ENCODE results near the gene ALG10B.
"Not testable (repeated sequence)": the region's sequence is repeated elsewhere in the genome, so short reads cannot be mapped to it uniquely, and the experiment has no call there.

ALG10B gene, protein sequence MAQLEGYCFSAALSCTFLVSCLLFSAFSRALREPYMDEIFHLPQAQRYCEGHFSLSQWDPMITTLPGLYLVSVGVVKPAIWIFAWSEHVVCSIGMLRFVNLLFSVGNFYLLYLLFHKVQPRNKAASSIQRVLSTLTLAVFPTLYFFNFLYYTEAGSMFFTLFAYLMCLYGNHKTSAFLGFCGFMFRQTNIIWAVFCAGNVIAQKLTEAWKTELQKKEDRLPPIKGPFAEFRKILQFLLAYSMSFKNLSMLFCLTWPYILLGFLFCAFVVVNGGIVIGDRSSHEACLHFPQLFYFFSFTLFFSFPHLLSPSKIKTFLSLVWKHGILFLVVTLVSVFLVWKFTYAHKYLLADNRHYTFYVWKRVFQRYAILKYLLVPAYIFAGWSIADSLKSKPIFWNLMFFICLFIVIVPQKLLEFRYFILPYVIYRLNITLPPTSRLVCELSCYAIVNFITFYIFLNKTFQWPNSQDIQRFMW

DNA sequence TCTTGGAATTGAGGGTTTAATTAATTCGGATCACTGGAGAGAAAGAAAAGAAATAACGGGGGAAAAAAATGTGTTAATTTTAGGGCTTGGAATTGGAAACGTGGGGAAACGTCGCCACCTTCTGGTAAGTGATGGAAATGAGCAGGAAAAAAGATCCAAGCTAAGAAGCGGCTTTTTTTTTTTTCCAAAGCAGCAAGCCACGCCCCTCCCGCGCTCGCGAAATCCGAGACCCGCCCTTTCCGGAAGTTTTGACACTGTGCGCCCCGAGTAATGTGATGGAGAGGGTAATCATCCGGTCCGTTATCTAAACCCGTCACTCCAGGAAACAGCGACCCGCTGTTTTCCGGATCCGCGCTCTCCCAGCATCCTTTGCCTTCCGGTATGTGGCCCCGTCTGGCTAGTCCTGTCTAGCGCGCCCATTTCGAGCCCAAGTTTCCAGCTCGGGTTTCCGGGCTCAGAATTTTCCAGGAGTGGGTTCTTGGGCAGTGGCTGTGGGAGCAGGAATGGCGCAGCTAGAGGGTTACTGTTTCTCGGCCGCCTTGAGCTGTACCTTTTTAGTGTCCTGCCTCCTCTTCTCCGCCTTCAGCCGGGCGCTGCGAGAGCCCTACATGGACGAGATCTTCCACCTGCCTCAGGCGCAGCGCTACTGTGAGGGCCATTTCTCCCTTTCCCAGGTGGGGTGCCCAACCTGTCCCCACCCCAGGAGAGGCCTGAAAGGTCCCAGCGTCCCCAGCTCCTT lies at the start of gene ALG10B:
ALG10B (plus strand) TSS at position 384 of the 739 bp plus-strand sequence; CDS start at position 504, 120 bp downstream.
- Mint-ChIP-seq H3K36me3 (ENCODE audit: low read depth) (peaks cover 5% of the 10 kb centered on the region), H3K9me3 (no peaks in the 10 kb centered on the region), H3K4me1 (ENCODE audit: low read depth) (peaks cover 17% of the 10 kb centered on the region), H3K27me3 (ENCODE audit: low read depth) (no peaks in the 10 kb centered on the region), H3K4me3 (peak within 1 kb of the TSS; percentile 99), H3K27ac (peak within 1 kb of the TSS; percentile 98)
- peak; percentile 89 for DNase-seq (ENCODE audit: low spot score)

DNA sequence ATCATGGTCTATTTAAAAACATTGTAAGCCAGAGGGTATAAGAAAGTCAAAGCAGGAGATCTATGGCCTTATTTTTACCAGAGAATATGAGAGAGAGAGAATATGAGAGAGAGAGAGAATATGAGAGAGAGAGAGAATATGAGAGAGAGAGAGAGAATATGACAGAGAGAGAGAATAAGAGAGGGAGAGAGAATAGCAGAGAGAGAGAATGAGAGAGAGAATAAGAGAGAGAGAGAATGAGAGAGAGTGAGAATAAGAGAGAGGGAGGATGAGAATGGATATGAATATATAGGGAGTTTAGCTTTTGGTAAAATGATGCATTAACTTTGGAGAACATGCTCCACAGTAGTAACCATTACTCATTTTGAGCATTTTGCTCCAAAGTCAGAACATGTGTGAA lies 48.0 kb upstream of the ALG10B start:
- no peaks in the 10 kb centered on the region for H3K27me3 Mint-ChIP-seq (ENCODE audit: low read depth)
- H3K9me3 Mint-ChIP-seq = peaks cover 3% of the 10 kb centered on the region
- H3K36me3 Mint-ChIP-seq (ENCODE audit: low read depth) = no peaks in the 10 kb centered on the region
- H3K4me1 Mint-ChIP-seq (ENCODE audit: low read depth) = no peaks in the 10 kb centered on the region
- no peak overlapping the region for H3K27ac Mint-ChIP-seq
- H3K4me3 Mint-ChIP-seq = no peak overlapping the region
- DNase-seq (ENCODE audit: low spot score) = no peak

DNA sequence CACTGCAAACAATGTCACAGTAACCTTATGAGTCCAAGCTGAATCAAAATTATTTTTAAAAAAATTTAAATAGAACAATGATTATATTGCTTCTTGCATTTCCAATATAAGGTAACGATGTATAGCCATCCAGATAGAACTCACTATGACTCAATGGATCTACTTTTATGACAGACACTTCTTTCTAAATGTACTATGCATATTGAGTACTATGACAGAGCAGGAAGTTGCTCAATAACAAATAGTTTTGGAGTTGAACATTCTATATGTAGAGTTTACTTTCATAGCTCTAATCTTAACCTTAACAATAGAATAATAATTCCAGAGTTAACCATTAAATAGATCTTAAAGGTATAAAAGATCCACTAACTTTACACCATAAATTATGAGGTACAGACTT lies 46.7 kb upstream of the ALG10B start:
- no peaks in the 10 kb centered on the region for H3K36me3 Mint-ChIP-seq (ENCODE audit: low read depth)
- H3K27me3 Mint-ChIP-seq (ENCODE audit: low read depth) = no peaks in the 10 kb centered on the region
- H3K4me1 Mint-ChIP-seq (ENCODE audit: low read depth) = no peaks in the 10 kb centered on the region
- no peak for DNase-seq (ENCODE audit: low spot score)
- no peak overlapping the region for H3K27ac Mint-ChIP-seq
- H3K9me3 Mint-ChIP-seq = peaks cover 3% of the 10 kb centered on the region
- no peak overlapping the region for H3K4me3 Mint-ChIP-seq

DNA sequence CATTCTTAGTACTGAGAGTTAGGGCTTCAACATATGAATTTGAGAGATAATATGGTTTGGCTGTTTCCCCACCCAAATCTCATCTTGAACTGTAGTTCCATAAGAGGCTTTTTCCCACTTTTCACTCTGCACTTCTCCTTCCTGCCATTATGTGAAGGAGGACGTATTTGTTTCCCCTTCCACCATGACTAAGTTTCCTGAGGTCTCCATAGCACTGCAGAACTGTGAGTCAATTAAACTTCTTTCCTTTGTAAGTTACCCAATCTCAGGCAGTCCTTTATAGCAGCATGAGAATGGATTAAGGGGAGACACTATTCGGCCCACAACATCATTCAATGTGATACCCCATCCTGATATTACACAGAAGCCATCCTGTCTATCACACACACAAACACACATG lies 36.8 kb upstream of the ALG10B start:
- Mint-ChIP-seq H3K27me3 (ENCODE audit: low read depth) (no peaks in the 10 kb centered on the region), H3K4me3 (no peak overlapping the region), H3K9me3 (peaks cover 7% of the 10 kb centered on the region), H3K4me1 (ENCODE audit: low read depth) (no peaks in the 10 kb centered on the region), H3K36me3 (ENCODE audit: low read depth) (no peaks in the 10 kb centered on the region), H3K27ac (no peak overlapping the region)
- no peak for DNase-seq (ENCODE audit: low spot score)

DNA sequence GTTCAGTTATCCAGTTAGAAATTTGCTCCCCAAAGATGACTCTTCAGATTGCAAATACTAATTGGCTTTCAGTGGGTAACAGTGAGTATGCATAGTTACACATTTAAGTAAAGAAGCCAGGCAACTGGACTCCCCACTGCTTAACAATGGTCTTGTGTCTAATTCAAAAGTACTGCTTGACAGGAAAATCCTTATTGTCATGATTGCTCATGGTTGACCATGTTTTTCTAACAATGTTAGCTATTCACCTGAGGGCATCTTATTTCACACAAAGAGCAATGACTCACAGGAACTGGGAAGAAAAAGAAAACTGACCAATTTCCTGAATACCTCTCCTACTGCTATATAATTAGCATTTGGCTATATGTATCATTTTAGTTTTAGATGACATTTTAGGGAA lies 33.7 kb upstream of the ALG10B start:
- H3K9me3 Mint-ChIP-seq = peaks cover 3% of the 10 kb centered on the region

DNA sequence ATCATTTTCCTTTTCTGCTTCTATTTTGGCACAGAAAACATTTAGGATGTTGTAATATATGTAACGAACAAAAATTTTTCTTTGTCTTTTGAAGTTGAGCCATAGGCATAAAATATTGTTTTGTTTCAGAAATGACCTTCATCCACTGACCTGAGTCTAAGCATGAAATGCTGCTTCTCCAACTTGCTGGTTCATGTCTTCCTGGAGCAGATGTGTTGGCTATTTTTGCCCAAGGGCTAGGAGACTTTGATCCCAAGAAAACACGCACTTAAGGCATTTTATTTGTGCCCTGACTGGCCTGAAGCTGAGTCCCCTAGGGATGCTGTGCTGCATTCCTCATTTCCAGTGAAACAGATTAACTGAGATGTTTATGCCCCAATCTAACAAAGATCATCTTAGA lies 27.2 kb upstream of the ALG10B start:
- Mint-ChIP-seq H3K27ac (no peak overlapping the region), H3K4me1 (ENCODE audit: low read depth) (no peaks in the 10 kb centered on the region), H3K36me3 (ENCODE audit: low read depth) (no peaks in the 10 kb centered on the region), H3K27me3 (ENCODE audit: low read depth) (no peaks in the 10 kb centered on the region), H3K4me3 (no peak overlapping the region), H3K9me3 (no peaks in the 10 kb centered on the region)
- DNase-seq (ENCODE audit: low spot score) = no peak

More for the DNA sequence above, 33.7 kb upstream of the ALG10B start:
- no peaks in the 10 kb centered on the region for H3K4me1 Mint-ChIP-seq (ENCODE audit: low read depth)
- no peak overlapping the region for H3K4me3 Mint-ChIP-seq
- H3K36me3 Mint-ChIP-seq (ENCODE audit: low read depth) = no peaks in the 10 kb centered on the region
- DNase-seq (ENCODE audit: low spot score) = no peak
- H3K27ac Mint-ChIP-seq = no peak overlapping the region
- H3K27me3 Mint-ChIP-seq (ENCODE audit: low read depth) = no peaks in the 10 kb centered on the region

DNA sequence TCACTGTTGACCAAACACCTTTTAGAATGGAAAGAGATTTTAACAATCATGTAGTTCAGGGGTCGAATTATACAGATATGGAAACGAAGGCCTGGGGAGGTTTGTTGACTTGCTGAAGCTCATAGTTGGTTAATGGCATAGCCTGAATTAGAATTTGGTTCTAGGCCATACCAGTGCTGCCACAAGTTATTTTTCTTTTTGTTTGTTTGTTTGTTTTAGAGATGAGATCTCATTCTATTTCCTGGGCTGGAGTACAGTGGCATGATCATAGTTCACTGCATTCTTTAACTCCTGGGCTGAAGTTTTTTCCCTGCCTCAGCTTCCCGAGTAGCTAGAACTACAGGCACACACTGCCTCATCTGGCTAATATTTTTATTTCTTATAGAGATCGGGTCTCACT lies 25.4 kb upstream of the ALG10B start:
- Mint-ChIP-seq H3K9me3 (peaks cover 4% of the 10 kb centered on the region), H3K4me3 (no peak overlapping the region), H3K4me1 (ENCODE audit: low read depth) (no peaks in the 10 kb centered on the region), H3K27ac (no peak overlapping the region), H3K36me3 (ENCODE audit: low read depth) (no peaks in the 10 kb centered on the region), H3K27me3 (ENCODE audit: low read depth) (no peaks in the 10 kb centered on the region)
- no peak for DNase-seq (ENCODE audit: low spot score)

DNA sequence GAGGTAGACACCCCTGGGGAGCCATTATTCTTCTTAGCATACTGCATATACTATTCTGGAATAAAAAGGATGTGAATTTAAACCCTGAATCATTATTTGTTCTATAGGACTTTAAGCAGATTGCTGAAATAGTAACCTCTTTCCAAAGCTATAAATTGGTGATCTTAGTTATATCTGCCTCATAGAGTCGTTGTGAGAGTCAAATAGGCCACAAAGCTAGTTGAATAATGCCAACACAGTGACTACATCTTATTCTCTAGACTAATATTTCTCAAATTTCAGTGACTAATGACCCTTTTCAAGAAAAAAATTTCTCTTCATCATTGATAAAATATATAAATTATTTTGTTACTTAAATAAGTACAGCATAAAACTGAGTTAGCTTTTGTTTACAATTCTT lies 13.6 kb upstream of the ALG10B start:
- H3K9me3 Mint-ChIP-seq = peaks cover 12% of the 10 kb centered on the region
- not testable (repeated sequence) for DNase-seq (ENCODE audit: low spot score); H3K27ac Mint-ChIP-seq; H3K27me3 Mint-ChIP-seq (ENCODE audit: low read depth); H3K4me3 Mint-ChIP-seq; H3K4me1 Mint-ChIP-seq (ENCODE audit: low read depth); H3K36me3 Mint-ChIP-seq (ENCODE audit: low read depth)

DNA sequence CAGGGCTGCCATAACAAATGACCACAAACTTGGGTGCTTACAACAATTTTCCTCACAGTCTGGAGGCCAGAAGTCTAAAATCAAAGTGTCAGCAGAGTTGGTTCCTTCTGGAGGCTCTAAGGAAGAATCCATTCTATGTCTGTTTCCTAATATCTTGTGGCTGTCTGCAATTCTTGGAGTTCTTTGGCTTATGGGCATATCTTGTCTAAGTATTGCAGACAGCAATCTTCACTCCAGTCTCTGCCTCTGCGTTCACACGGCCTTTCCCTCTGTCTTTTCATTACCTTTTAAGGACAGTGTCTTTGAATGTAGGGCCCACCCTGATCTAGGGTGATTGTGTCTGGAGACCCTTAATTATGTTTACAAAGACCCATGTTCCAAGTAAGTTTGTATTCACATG lies 5.4 kb downstream of the ALG10B start:
- H3K4me3 Mint-ChIP-seq; H3K27ac Mint-ChIP-seq; H3K27me3 Mint-ChIP-seq (ENCODE audit: low read depth); H3K9me3 Mint-ChIP-seq; DNase-seq (ENCODE audit: low spot score); H3K36me3 Mint-ChIP-seq (ENCODE audit: low read depth): not testable (repeated sequence)
- H3K4me1 Mint-ChIP-seq (ENCODE audit: low read depth) = peaks cover 13% of the 10 kb centered on the region

DNA sequence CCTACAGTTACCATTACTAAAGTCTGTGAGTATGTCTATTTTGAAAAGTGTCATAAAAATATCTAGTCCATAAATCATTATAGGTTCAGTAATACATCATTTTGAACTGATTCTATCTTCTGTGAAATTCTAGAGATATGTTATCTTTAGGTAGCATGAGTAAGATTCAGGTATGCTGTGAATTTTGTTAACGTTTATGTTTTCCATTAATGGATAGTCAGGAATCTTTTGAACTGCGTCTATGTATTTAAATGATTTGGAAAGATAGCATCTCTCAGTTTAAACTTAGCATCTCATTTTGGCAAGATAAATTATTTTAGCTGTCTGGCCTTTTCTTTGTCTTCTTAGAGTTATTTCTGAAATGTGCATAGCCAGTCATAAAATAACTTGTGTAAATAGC lies 8.3 kb downstream of the ALG10B start:
- no peak for DNase-seq (ENCODE audit: low spot score)
- Mint-ChIP-seq H3K9me3 (no peaks in the 10 kb centered on the region), H3K4me3 (no peak overlapping the region), H3K4me1 (ENCODE audit: low read depth) (no peaks in the 10 kb centered on the region), H3K36me3 (ENCODE audit: low read depth) (peaks cover 5% of the 10 kb centered on the region), H3K27me3 (ENCODE audit: low read depth) (no peaks in the 10 kb centered on the region), H3K27ac (no peak overlapping the region)

DNA sequence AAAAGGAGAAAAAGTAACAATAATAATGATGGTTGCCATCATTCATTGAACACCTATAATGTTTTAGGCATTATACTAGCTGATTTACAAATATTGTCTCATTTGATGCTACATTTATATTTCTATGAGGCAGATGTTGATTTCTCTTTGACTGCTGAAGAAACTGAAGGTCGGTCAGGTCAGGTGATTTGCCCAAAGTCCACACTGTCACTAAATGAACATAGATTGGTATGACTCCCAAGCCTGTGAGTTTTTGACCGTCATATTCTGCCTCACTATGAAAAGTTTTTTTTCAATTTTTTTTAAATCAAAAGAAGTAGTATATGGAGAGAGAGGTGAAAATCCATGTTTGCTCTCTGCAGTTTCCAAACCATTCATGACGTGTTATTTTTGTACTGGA lies 10.8 kb downstream of the ALG10B start:
- Mint-ChIP-seq H3K27ac (no peak overlapping the region), H3K4me3 (no peak overlapping the region), H3K36me3 (ENCODE audit: low read depth) (peaks cover 4% of the 10 kb centered on the region), H3K4me1 (ENCODE audit: low read depth) (no peaks in the 10 kb centered on the region), H3K9me3 (no peaks in the 10 kb centered on the region), H3K27me3 (ENCODE audit: low read depth) (no peaks in the 10 kb centered on the region)
- DNase-seq (ENCODE audit: low spot score) = no peak

DNA sequence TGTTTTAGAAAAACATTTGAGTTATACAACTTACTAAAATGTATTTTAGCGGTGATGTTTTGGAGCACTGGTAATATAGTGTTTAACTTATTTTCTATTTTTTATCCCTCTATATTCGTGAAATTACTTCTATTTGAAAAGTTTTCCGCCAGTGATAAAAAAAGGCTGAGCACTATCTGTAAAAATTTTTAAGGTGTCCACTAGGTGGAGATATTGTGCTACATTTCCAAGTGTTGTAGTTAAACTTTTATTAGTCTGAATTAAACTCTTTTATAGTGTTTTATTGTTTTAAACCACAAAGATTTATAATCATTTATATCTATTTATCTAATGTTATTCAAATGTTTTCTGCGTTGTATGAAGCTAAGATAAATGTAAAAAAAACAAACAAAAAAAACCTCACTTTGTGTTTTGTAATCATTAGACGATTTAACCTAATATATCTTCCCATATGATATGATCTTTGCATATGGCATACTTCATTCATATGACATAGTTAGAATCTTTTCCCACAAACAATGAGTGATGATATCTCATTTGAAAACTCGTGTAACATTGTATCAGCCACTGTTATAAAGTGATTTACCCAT lies 11.8 kb downstream of the ALG10B start:
- DNase-seq (ENCODE audit: low spot score) = no peak
- Mint-ChIP-seq H3K4me1 (ENCODE audit: low read depth) (no peaks in the 10 kb centered on the region), H3K27ac (no peak overlapping the region), H3K9me3 (no peaks in the 10 kb centered on the region), H3K36me3 (ENCODE audit: low read depth) (no peaks in the 10 kb centered on the region), H3K4me3 (no peak overlapping the region), H3K27me3 (ENCODE audit: low read depth) (no peaks in the 10 kb centered on the region)

DNA sequence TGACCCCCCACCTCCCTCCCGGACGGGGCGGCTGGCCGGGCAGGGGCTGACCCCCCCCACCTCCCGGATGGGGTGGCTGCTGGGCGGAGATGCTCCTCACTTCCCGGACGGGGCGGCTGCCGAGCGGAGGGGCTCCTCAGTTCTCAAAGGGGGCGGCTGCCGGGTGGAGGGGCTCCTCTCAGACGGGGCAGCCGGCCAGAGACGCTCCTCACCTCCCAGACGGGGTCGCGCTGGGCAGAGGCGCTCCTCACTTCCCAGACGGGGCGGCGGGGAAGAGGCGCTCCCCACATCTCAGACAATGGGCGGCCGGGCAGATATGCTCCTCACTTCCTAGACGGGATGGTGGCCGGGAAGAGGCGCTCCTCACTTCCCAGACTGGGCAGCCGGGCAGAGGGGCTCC lies 13.8 kb downstream of the ALG10B start:
- not testable (repeated sequence) for H3K4me1 Mint-ChIP-seq (ENCODE audit: low read depth); H3K27ac Mint-ChIP-seq; H3K9me3 Mint-ChIP-seq; DNase-seq (ENCODE audit: low spot score); H3K4me3 Mint-ChIP-seq; H3K36me3 Mint-ChIP-seq (ENCODE audit: low read depth); H3K27me3 Mint-ChIP-seq (ENCODE audit: low read depth)

DNA sequence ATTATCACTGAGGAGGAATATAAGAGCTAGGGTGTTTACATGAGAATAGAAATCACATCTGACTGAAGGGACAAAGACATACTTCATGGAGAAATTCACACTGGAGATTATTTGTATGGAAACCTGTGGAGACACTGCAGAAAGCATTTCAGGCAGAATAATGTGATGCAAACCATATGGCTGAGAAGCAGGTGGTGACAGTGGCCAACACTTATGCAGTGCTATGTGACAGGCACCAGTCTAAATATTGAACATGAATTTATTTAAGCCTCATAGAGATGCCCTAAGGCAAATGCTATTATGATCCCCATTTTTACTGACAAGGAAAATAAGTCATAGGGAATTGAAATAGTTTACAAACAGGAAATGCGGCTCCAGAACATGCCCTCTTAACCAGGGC lies 16.2 kb downstream of the ALG10B start:
- H3K27ac Mint-ChIP-seq = no peak overlapping the region

More for the DNA sequence above, 16.2 kb downstream of the ALG10B start:
- H3K36me3 Mint-ChIP-seq (ENCODE audit: low read depth) = no peaks in the 10 kb centered on the region
- no peak for DNase-seq (ENCODE audit: low spot score)
- no peaks in the 10 kb centered on the region for H3K9me3 Mint-ChIP-seq
- H3K4me1 Mint-ChIP-seq (ENCODE audit: low read depth) = no peaks in the 10 kb centered on the region
- H3K4me3 Mint-ChIP-seq = no peak overlapping the region
- H3K27me3 Mint-ChIP-seq (ENCODE audit: low read depth) = no peaks in the 10 kb centered on the region

Data from T-helper 2 cell treated with Interferon-gamma antibody and Interleukin-4, amounts not matched to agents 5 μg/mL and 100 μg/mL, for 36 hours (primary cell).